Stomach (tissue), 4 donors: Measurements from ENCODE around the gene CKLF.

ENCODE experiments used
- POLR2A ChIP-seq, 4 donors: fragments of 450-650 bp; IDR thresholded peaks; one replicate each; pipeline ENCODE4 v1.6.1; 2016; ENCODE audit warnings: antibody characterized with exemption in 4 of 4, control low read depth in 2 of 4, mild to moderate bottlenecking in 1 of 4, moderate library complexity in 1 of 4
- TF ChIP-seq, protein P1 (sequence below), 7 experiments: fragments of 450-650 bp in 4 of 7; fragments of 200-600 bp in 3 of 7; sonication (generic) in 3 of 7; IDR thresholded peaks; one replicate each; pipeline ENCODE4 v1.5.1; 2016 to 2019; ENCODE audit warnings: antibody characterized with exemption in 7 of 7, control low read depth in 2 of 7, mild to moderate bottlenecking in 1 of 7

DNA sequence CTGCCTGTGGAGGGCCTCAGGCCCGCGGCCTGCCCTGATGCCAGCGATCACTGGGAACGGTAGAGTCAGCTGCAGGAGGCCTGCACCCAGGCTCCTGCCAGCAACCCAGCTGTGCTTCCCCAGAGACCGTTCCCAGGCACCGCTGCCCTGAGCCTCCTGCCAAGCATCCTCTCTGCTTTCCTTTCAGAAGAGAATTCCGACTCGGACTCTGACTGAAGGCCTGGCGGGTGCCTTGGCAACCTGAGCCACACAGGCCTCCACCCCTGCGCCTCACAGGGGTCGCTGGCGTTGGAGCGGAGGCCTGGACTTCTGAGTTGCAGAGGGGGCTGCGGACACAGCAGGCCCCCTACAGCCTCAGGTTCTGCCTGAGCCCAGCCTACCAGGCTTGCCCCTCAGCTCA lies 60.0 kb downstream of the CKLF start:
- TF ChIP-seq, protein P1, sequence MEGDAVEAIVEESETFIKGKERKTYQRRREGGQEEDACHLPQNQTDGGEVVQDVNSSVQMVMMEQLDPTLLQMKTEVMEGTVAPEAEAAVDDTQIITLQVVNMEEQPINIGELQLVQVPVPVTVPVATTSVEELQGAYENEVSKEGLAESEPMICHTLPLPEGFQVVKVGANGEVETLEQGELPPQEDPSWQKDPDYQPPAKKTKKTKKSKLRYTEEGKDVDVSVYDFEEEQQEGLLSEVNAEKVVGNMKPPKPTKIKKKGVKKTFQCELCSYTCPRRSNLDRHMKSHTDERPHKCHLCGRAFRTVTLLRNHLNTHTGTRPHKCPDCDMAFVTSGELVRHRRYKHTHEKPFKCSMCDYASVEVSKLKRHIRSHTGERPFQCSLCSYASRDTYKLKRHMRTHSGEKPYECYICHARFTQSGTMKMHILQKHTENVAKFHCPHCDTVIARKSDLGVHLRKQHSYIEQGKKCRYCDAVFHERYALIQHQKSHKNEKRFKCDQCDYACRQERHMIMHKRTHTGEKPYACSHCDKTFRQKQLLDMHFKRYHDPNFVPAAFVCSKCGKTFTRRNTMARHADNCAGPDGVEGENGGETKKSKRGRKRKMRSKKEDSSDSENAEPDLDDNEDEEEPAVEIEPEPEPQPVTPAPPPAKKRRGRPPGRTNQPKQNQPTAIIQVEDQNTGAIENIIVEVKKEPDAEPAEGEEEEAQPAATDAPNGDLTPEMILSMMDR (IDR thresholded peaks at IDR 0.05), result no peak
- no peak for TF ChIP-seq POLR2A (IDR thresholded peaks at IDR 0.05)
